D721Med (cell line): ENCODE measurements around the gene UST.

Experiments
- DNase-seq: peaks from one replicate; pipeline ENCODE4 v3.0.0; 2011; ENCODE audit warnings: low spot score; ENCODE audit not compliant: insufficient read length
- FAIRE-seq: peaks from 2 replicates; lab custom pipeline; 2011; peaks lifted over from hg19 to GRCh38; lab: Jason Lieb, UNC
- CTCF ChIP-seq: IDR thresholded peaks from 2 replicates; pipeline ENCODE4 v1.5.1; 2012; ENCODE audit warnings: mild to moderate bottlenecking, control low read depth; ENCODE audit not compliant: insufficient read depth; ENCODE audit errors: missing control alignments

UST gene

GRCh38 chr6:148713921-148714320 lies 32.9 kb upstream of the UST start:
- FAIRE-seq = no peak
- no peak for DNase-seq

GRCh38 chr6:148716811-148717210 lies 30.0 kb upstream of the UST start:
- FAIRE-seq (no peak), DNase-seq (no peak)
- no peak for TF ChIP-seq CTCF

More at GRCh38 chr6:148713921-148714320, 32.9 kb upstream of the UST start:
- no peak for TF ChIP-seq CTCF

DNA sequence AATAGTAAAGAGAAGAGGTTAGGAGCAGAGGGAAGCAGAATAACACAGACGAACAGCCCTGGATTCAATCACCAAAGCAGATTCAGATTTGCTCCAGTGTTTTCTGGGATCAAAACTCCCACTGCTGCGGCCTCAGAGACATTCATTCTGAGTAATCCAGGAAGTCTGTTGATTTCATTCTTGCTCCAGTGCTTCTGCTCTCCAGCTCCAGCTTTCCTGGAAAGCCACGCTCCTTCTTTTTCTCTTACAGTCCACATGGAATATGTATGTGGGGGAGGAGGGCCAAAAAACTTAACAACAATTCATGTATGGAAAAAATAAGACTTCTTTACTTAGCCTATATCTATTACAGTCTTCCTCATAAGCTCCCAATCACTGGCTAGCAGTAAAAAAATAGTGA lies 26.4 kb upstream of the UST start:
- no peak for DNase-seq
- no peak for TF ChIP-seq CTCF
- no peak for FAIRE-seq

DNA sequence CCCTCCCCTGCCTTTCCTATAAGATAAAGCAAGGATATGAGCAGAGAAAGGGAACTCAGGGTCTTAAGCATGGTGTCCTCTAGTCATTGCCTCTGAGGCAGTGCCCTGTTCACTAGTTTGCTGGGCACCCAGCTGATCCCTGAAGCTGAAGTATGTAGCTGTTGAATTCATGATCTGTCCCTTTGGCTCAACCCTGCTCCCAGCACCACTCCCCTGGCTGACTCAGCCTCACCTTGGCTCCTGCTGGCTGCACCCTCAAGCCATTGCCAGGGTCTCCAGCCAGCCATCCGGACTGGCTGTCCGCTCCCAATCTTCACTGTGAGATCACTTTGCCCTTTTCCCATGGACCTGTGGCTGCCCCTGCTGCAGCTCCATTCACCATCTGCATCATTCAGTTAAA lies 25.9 kb upstream of the UST start:
- no peak for TF ChIP-seq CTCF
- no peak for FAIRE-seq
- no peak for DNase-seq

DNA sequence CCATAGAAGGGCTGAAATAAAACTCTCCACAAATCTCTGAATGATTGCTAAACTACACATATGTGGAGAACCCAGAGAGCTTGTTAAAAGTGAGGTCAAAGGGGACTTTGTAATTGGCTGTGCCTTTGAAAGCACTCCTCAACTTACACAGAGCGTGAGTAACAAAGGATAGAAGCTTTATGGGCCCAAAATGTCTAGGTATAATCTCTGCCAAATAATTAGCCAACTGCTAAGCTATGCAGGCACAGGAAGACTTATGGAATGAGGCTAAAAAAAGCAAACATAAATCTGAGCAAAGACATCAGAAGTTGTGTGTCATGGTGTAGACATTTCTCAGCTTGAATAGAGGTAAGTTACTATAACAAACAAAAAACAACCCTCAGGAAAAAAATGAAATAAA lies 23.3 kb upstream of the UST start:
- no peak for FAIRE-seq
- TF ChIP-seq CTCF = no peak
- DNase-seq = no peak

DNA sequence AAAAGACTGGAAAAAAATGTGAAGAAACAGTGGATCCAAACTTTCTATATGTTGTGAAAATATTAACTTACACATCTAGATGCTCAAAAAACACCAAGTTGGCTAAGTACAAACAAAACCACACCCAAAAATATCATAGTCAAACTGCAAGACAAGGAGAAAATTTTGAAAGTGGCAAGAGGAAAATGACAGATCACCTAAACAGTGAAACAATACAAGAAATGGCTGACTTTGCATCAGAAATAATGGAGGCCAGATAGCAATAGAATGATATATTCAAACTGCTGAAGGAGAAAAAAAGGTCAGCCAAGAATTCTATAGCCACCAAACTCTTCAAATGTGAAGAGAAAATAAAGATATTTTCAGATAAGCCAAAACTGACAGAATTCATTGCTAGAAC lies 22.4 kb upstream of the UST start:
- TF ChIP-seq CTCF = no peak
- FAIRE-seq = no peak
- DNase-seq = no peak

DNA sequence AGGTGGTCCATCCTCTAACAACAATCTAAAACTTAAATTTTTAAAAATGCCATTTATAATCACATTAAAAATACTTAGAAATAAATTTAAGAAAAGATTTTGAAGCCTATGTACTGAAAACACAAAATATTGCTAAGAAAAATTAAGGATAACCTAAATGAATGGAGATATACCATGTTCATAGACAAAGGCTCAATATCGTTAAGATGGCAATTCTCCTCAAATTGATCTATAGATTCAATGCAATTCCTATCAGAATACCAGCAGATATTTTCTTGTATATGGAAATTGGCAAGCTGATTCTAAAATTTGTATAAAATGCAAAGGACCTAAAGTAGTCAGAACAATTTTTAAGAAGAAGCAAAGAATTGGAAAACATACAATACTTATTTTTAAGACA lies 19.7 kb upstream of the UST start:
- DNase-seq (no peak), FAIRE-seq (no peak)
- no peak for TF ChIP-seq CTCF
